PC-9 (cell line): ENCODE data around the gene F11. TPM values are rescaled to one million over a fixed set of nuclear protein-coding genes. Genes with fewer than 3 reads are reported as not detected.
"Not testable (repeated sequence)": the region's sequence is repeated elsewhere in the genome, so short reads cannot be mapped to it uniquely, and the experiment has no call there.

Experiments
- BruUV-seq: library from RNA; stranded (reverse); fragments of 400-500 nt; replicated peaks from 2 replicates; lab custom pipeline; 2021; lab: Mats Ljungman, UMichigan
- CTCF ChIA-PET: fragments of 300-600 bp; sonication (Branson Sonifier 250); formaldehyde crosslinking; loops from one replicate; lab custom pipeline; 2022; ENCODE audit warnings: antibody characterized with exemption; lab: Charles Lee
- POLR2A ChIA-PET: fragments of 300-600 bp; sonication (Branson Sonifier 250); formaldehyde crosslinking; loops from one replicate; lab custom pipeline; 2022; ENCODE audit warnings: antibody characterized with exemption; ENCODE audit not compliant: unreplicated experiment; lab: Charles Lee
- DNase-seq, 2 experiments: peaks; one replicate each; pipeline versions ENCODE4 v3.0.0 to v3.0.0-alpha.2; 2015 to 2022; ENCODE audit warnings: mixed read lengths in 1 of 2
- H2AFZ ChIP-seq: fragments of 200-600 bp; sonication (generic); 2 replicates; pipeline ENCODE4 v1.8.1; 2017; ENCODE audit warnings: antibody characterized with exemption
- H3F3A ChIP-seq: fragments of 200-600 bp; sonication (generic); 2 replicates; pipeline ENCODE4 v1.8.1; 2017; ENCODE audit warnings: antibody characterized with exemption, mild to moderate bottlenecking, low read depth; ENCODE audit not compliant: insufficient read depth
- H3K27ac ChIP-seq: fragments of 200-600 bp; sonication (generic); 2 replicates; pipeline ENCODE4 v1.6.1; 2016; ENCODE audit warnings: mixed run types
- H3K27me3 ChIP-seq: fragments of 200-600 bp; sonication (generic); 2 replicates; pipeline ENCODE4 v1.6.1; 2016; ENCODE audit warnings: low read depth, mixed run types; ENCODE audit not compliant: insufficient read depth
- H3K36me3 ChIP-seq: fragments of 200-600 bp; sonication (generic); 2 replicates; pipeline ENCODE4 v1.6.1; 2016; ENCODE audit warnings: low read depth, mixed run types
- H3K4me1 ChIP-seq: fragments of 200-600 bp; sonication (generic); replicated peaks from 2 replicates; pipeline ENCODE4 v1.6.1; 2016; ENCODE audit warnings: mixed run types; ENCODE audit not compliant: insufficient read depth
- H3K4me2 ChIP-seq: fragments of 200-600 bp; sonication (generic); 2 replicates; pipeline ENCODE4 v1.6.1; 2017; ENCODE audit warnings: mixed run types
- H3K4me3 ChIP-seq: fragments of 200-600 bp; sonication (generic); 2 replicates; pipeline ENCODE4 v1.6.1; 2016; ENCODE audit warnings: mixed run types
- H3K79me2 ChIP-seq: fragments of 200-600 bp; sonication (generic); 2 replicates; pipeline ENCODE4 v1.6.1; 2017; ENCODE audit warnings: low read depth, mixed run types
- H3K9me2 ChIP-seq: fragments of 200-600 bp; sonication (generic); 2 replicates; pipeline ENCODE4 v1.8.1; 2017; ENCODE audit warnings: mild to moderate bottlenecking; ENCODE audit not compliant: insufficient read depth
- H3K9me3 ChIP-seq: fragments of 200-600 bp; sonication (generic); 2 replicates; pipeline ENCODE4 v1.8.1; 2016; ENCODE audit warnings: low read depth; ENCODE audit not compliant: insufficient read depth
- H4K20me1 ChIP-seq: fragments of 200-600 bp; sonication (generic); 2 replicates; pipeline ENCODE4 v1.8.1; 2017; ENCODE audit not compliant: insufficient read depth
- EZH2 ChIP-seq: fragments of 200-600 bp; sonication (generic); IDR thresholded peaks from 2 replicates; pipeline ENCODE4 v1.8.0; 2017; ENCODE audit warnings: antibody characterized with exemption, low read depth
- intact Hi-C: fragments of 100-400 bp; cut with micrococcal nuclease; formaldehyde crosslinking; loops from one replicate; pipeline ENCODE4 v1.10.0; 2022; ENCODE audit not compliant: unreplicated experiment
- total RNA-seq: library from RNA; stranded (reverse); gene quantifications from 2 replicates; pipeline ENCODE4 v1.2.3, GENCODE V29; 2021
- TF ChIP-seq, protein P1 (sequence below): fragments of 200-600 bp; sonication (generic); conservative IDR thresholded peaks from 2 replicates; pipeline ENCODE4 v1.6.1; 2017; ENCODE audit warnings: mixed run types, antibody characterized with exemption, mild to moderate bottlenecking, moderate library complexity

The F11 gene
- total RNA-seq, 1 experiment from 2014 or later, result not detected

GRCh38 chr4:186271081-186271678, 5.2 kb downstream of the F11 start:
- Histone ChIP-seq H3K4me1 (no peaks in the 10 kb centered on the region), H3K27me3 (peaks cover 47% of the 10 kb centered on the region)
- TF ChIP-seq, protein P1, sequence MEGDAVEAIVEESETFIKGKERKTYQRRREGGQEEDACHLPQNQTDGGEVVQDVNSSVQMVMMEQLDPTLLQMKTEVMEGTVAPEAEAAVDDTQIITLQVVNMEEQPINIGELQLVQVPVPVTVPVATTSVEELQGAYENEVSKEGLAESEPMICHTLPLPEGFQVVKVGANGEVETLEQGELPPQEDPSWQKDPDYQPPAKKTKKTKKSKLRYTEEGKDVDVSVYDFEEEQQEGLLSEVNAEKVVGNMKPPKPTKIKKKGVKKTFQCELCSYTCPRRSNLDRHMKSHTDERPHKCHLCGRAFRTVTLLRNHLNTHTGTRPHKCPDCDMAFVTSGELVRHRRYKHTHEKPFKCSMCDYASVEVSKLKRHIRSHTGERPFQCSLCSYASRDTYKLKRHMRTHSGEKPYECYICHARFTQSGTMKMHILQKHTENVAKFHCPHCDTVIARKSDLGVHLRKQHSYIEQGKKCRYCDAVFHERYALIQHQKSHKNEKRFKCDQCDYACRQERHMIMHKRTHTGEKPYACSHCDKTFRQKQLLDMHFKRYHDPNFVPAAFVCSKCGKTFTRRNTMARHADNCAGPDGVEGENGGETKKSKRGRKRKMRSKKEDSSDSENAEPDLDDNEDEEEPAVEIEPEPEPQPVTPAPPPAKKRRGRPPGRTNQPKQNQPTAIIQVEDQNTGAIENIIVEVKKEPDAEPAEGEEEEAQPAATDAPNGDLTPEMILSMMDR, result no peak
- TF ChIP-seq EZH2, result no peak

GRCh38 chr4:186272699-186273391, 6.9 kb downstream of the F11 start:
- intact Hi-C loops, result no loop called here
- POLR2A ChIA-PET, result no interaction called here
- Histone ChIP-seq H3K4me3 (no peak overlapping the region), H3K79me2 (no peaks in the 10 kb centered on the region), H3K27ac (no peak overlapping the region), H3K4me1 (no peaks in the 10 kb centered on the region), H4K20me1 (no peaks in the 10 kb centered on the region), H3K9me2 (no peaks in the 10 kb centered on the region), H3K36me3 (no peaks in the 10 kb centered on the region), H3K27me3 (peaks cover 44% of the 10 kb centered on the region), H2AFZ (no peak overlapping the region), H3K4me2 (no peak overlapping the region), H3K9me3 (no peaks in the 10 kb centered on the region), H3F3A (no peaks in the 10 kb centered on the region)
- no peak for TF ChIP-seq EZH2
- TF ChIP-seq, protein P1, result no peak
- BruUV-seq, result no TSS peak
- no peak for DNase-seq
- CTCF ChIA-PET, result no interaction called here

More at GRCh38 chr4:186271081-186271678, 5.2 kb downstream of the F11 start:
- H3K36me3 ChIP-seq, result no peaks in the 10 kb centered on the region
- no peaks in the 10 kb centered on the region for H3K9me3 ChIP-seq
- no peak overlapping the region for H3K4me3 ChIP-seq
- H3K4me2 ChIP-seq, result no peak overlapping the region
- no peak overlapping the region for H3K27ac ChIP-seq
- H4K20me1 ChIP-seq, result no peaks in the 10 kb centered on the region
- no peak for DNase-seq
- BruUV-seq, result no TSS peak
- CTCF ChIA-PET, result no interaction called here
- H3F3A ChIP-seq, result no peaks in the 10 kb centered on the region
- no peaks in the 10 kb centered on the region for H3K9me2 ChIP-seq
- POLR2A ChIA-PET, result no interaction called here
- no peak overlapping the region for H2AFZ ChIP-seq
- no peaks in the 10 kb centered on the region for H3K79me2 ChIP-seq
- intact Hi-C loops, result no loop called here

GRCh38 chr4:186273392-186273789, 7.4 kb downstream of the F11 start:
- H3K27ac ChIP-seq, H3K9me2 ChIP-seq, H2AFZ ChIP-seq, H3K4me2 ChIP-seq, H3K36me3 ChIP-seq, H3K9me3 ChIP-seq, H3F3A ChIP-seq, DNase-seq, H4K20me1 ChIP-seq, H3K4me1 ChIP-seq, BruUV-seq, H3K4me3 ChIP-seq, H3K79me2 ChIP-seq, intact Hi-C loops, CTCF ChIA-PET: not testable (repeated sequence)
- peaks cover 44% of the 10 kb centered on the region for H3K27me3 ChIP-seq
- POLR2A ChIA-PET, result interaction anchor here (0.6 kb wide), 1 partner anchor 768 kb away, joined by 5 read pairs; no protein-coding TSS in a partner anchor
